ENCODE measurements around the gene TBKBP1.
A peak's percentile ranks its signal among the peaks of the same experiment; 100 is the strongest.

DNA sequence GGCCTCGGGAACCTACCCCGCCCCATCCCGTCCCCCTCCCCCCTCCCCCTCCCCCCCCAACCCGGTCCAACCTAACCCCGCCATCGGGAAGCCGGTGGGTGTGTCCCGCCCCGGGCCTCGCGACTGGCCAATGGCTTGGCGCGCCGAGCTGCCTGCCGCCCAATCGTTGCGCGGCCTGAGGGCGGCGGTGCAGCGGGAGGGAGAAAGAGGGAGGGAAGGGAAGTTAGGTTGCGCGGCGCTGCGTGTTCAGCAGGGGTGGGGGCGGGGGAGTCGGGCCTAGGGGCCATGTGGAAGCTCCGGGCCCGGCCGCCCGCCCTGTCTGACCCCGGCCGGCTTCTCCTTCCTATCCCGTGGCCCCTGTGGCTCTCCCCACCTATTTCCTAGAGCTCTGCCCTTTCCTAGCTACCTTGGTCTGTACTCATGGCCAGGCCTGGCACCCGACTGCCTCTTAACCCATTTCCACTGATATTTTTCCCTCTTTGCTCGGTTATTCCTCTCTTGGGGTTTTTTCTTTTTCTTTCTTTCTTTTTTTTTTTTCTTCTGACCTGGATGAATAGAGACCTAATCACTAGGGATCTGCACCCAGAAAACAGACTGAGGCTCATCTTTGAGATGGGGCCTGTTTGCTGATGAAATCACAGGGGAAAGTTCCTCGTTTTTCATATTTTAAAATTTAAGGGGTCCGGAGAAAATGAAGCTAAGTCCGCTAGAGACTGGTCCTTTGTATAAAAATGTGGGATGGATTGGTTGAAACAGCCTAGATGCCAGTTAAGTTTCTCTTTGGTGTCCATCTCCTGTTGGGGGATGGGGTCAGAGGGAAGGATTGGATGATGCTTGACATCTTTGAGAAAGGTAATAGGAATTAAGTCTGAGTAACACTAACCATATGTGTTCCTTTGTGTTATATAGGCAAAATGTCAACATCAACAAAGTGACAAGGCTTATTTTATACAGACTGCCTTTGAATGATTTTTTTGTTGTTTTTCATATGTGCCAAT, 43.1 kb upstream of the TBKBP1 start:
- TF ChIP-seq, protein P1, sequence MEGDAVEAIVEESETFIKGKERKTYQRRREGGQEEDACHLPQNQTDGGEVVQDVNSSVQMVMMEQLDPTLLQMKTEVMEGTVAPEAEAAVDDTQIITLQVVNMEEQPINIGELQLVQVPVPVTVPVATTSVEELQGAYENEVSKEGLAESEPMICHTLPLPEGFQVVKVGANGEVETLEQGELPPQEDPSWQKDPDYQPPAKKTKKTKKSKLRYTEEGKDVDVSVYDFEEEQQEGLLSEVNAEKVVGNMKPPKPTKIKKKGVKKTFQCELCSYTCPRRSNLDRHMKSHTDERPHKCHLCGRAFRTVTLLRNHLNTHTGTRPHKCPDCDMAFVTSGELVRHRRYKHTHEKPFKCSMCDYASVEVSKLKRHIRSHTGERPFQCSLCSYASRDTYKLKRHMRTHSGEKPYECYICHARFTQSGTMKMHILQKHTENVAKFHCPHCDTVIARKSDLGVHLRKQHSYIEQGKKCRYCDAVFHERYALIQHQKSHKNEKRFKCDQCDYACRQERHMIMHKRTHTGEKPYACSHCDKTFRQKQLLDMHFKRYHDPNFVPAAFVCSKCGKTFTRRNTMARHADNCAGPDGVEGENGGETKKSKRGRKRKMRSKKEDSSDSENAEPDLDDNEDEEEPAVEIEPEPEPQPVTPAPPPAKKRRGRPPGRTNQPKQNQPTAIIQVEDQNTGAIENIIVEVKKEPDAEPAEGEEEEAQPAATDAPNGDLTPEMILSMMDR (IDR thresholded peaks at IDR 0.05; ENCODE audit: insufficient read depth, low read length): no peak
- TF ChIP-seq POLR2AphosphoS5 (IDR thresholded peaks at IDR 0.05; ENCODE audit: low read depth): 0 out of 2 replicates have a peak, but pooled peaks have one; percentile 47
- TF ChIP-seq GABPA (IDR thresholded peaks at IDR 0.05; ENCODE audit: low read depth): no peak
- TF ChIP-seq, protein P2, sequence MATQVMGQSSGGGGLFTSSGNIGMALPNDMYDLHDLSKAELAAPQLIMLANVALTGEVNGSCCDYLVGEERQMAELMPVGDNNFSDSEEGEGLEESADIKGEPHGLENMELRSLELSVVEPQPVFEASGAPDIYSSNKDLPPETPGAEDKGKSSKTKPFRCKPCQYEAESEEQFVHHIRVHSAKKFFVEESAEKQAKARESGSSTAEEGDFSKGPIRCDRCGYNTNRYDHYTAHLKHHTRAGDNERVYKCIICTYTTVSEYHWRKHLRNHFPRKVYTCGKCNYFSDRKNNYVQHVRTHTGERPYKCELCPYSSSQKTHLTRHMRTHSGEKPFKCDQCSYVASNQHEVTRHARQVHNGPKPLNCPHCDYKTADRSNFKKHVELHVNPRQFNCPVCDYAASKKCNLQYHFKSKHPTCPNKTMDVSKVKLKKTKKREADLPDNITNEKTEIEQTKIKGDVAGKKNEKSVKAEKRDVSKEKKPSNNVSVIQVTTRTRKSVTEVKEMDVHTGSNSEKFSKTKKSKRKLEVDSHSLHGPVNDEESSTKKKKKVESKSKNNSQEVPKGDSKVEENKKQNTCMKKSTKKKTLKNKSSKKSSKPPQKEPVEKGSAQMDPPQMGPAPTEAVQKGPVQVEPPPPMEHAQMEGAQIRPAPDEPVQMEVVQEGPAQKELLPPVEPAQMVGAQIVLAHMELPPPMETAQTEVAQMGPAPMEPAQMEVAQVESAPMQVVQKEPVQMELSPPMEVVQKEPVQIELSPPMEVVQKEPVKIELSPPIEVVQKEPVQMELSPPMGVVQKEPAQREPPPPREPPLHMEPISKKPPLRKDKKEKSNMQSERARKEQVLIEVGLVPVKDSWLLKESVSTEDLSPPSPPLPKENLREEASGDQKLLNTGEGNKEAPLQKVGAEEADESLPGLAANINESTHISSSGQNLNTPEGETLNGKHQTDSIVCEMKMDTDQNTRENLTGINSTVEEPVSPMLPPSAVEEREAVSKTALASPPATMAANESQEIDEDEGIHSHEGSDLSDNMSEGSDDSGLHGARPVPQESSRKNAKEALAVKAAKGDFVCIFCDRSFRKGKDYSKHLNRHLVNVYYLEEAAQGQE (IDR thresholded peaks at IDR 0.05; ENCODE audit: insufficient replicate concordance, low read depth): no peak
- TF ChIP-seq SPI1 (IDR thresholded peaks at IDR 0.05; ENCODE audit: borderline replicate concordance, low read depth): peak; percentile 40; the same call in 1 of the 2 replicates

Data from HL-60 (cell line).